ENCODE results near the gene MGAT4C.

The MGAT4C gene

GRCh38 chr12:86230516-86231146, 25.6 kb downstream of the MGAT4C start:
- H3K4me3 ChIP-seq (ENCODE audit: low read length), result no peak overlapping the region
- DNase-seq (ENCODE audit: low read depth), result peak; percentile 10

GRCh38 chr12:86229772-86230171, 26.4 kb downstream of the MGAT4C start:
- no peak overlapping the region for H3K4me3 ChIP-seq (ENCODE audit: low read length)
- no peak for DNase-seq (ENCODE audit: low read depth)
- TF ChIP-seq CTCF (IDR thresholded peaks at IDR 0.05; ENCODE audit: insufficient read depth, low read depth, low read length, missing control alignments), result no peak

More at GRCh38 chr12:86230516-86231146, 25.6 kb downstream of the MGAT4C start:
- no peak for TF ChIP-seq CTCF (IDR thresholded peaks at IDR 0.05; ENCODE audit: insufficient read depth, low read depth, low read length, missing control alignments)

GRCh38 chr12:86228656-86229055, 27.5 kb downstream of the MGAT4C start:
- no peak for TF ChIP-seq CTCF (IDR thresholded peaks at IDR 0.05; ENCODE audit: insufficient read depth, low read depth, low read length, missing control alignments)
- no peak for DNase-seq (ENCODE audit: low read depth)

GRCh38 chr12:86226481-86226880, 29.7 kb downstream of the MGAT4C start:
- TF ChIP-seq CTCF (IDR thresholded peaks at IDR 0.05; ENCODE audit: insufficient read depth, low read depth, low read length, missing control alignments), result no peak
- H3K4me3 ChIP-seq (ENCODE audit: low read length), result no peak overlapping the region
- peak; percentile 66 for DNase-seq (ENCODE audit: low read depth)

More at GRCh38 chr12:86228656-86229055, 27.5 kb downstream of the MGAT4C start:
- H3K4me3 ChIP-seq (ENCODE audit: low read length), result no peak overlapping the region

- H3K4me3 ChIP-seq (ENCODE audit: low read length), result no peak overlapping the region
- no peak for DNase-seq (ENCODE audit: low read depth)
- TF ChIP-seq CTCF (IDR thresholded peaks at IDR 0.05; ENCODE audit: insufficient read depth, low read depth, low read length, missing control alignments), result no peak
Measured at GRCh38 chr12:86216591-86216990, 39.6 kb downstream of the MGAT4C start.

- no peak overlapping the region for H3K4me3 ChIP-seq (ENCODE audit: low read length)
- no peak for DNase-seq (ENCODE audit: low read depth)
- TF ChIP-seq CTCF (IDR thresholded peaks at IDR 0.05; ENCODE audit: insufficient read depth, low read depth, low read length, missing control alignments), result no peak
Measured at GRCh38 chr12:86213012-86213411, 43.2 kb downstream of the MGAT4C start.
